ENCODE results near the gene HDDC2.
A peak's percentile ranks its signal among the peaks of the same experiment; 100 is the strongest.

The HDDC2 gene

DNA sequence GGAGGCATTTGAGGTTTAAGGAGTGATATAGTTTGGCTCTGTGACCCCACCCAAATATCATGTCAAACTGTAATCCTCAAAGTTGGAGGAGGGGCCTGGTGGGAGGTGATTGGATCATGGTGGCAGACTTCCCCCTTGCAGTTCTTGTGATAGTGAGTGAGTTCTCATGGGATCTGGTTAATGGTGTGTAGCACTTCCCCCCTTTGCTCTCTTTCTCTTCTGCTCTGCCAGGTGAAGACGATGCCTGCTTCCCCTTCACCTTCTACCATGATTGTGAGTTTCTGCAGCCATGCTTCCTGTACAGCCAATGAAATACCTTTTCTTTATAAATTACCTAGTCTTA is 1.7 kb upstream of the HDDC2 start:
- Histone ChIP-seq H2AK5ac (ENCODE audit: low read length) (no peak overlapping the region), H3K27me3 (ENCODE audit: insufficient read depth, low read length, poor library complexity) (no peaks in the 10 kb centered on the region), H3K4me1 (ENCODE audit: control insufficient read depth, low read depth, low read length) (no peaks in the 10 kb centered on the region), H3K9ac (ENCODE audit: low read length) (no peak overlapping the region), H3K23ac (ENCODE audit: low read length) (no peak overlapping the region), H3K18ac (ENCODE audit: low read length) (no peak overlapping the region), H3K79me2 (ENCODE audit: control insufficient read depth, insufficient read depth, low read length) (peaks cover 11% of the 10 kb centered on the region), H4K8ac (ENCODE audit: low read depth, low read length) (no peak overlapping the region), H2BK15ac (replicated peaks; ENCODE audit: low read depth) (no peak overlapping the region), H3K4ac (ENCODE audit: low read depth, low read length) (no peak overlapping the region), H3K56ac (ENCODE audit: low read length) (no peak overlapping the region), H2BK120ac (ENCODE audit: low read depth, low read length) (no peak overlapping the region), H3K27ac (ENCODE audit: low read depth, low read length) (no peak overlapping the region), H3K4me2 (ENCODE audit: low read length) (no peak overlapping the region), H3K36me3 (ENCODE audit: control insufficient read depth, insufficient read depth, low read length) (peaks cover 3% of the 10 kb centered on the region), H3K4me3 (ENCODE audit: low read length) (no peak overlapping the region), H3K79me1 (ENCODE audit: low read length) (peaks cover 7% of the 10 kb centered on the region), H2BK5ac (ENCODE audit: low read length) (no peak overlapping the region), H4K5ac (ENCODE audit: low read length) (no peak overlapping the region)
- no peak for DNase-seq
- no CpG with 5 or more reads among the region's 1 CpG for WGBS (ENCODE audit: extremely low coverage, insufficient coverage, low lambda C conversion rate)

DNA sequence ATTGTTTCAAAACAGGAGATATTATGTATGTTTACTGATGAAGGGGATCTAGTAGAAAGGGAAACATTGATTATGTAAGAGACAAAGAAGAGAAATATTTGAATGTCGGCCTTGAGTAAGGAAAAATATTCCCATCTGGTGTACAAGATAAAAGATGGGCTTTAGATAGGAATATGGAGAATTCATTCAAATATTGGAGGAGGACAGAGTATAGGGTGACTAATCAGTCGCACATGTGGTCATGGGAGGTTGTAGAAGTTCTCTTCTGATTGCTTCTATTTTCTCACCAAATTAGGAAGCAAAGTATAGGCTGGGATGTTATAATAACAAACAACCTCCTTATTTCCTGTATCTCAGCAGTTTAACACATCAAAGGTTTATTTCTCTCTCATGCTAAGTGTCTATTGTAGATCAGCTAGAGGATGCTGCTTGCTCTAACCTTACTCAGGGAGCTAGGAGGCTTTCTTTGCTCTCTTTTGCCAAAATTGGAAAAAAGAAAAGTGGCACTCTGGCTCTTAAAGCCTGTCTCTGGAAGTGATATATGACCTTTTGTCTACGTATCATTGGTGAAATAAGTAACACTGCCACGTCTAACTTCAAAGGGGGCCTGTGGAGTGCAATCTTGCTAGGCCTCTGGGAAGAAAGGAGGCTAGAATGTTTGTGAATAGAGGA is 1.2 kb upstream of the HDDC2 start:
- Histone ChIP-seq H2BK120ac (ENCODE audit: low read depth, low read length) (no peak overlapping the region), H2BK5ac (ENCODE audit: low read length) (no peak overlapping the region), H3K9ac (ENCODE audit: low read length) (no peak overlapping the region), H3K79me1 (ENCODE audit: low read length) (peaks cover 7% of the 10 kb centered on the region), H3K4me1 (ENCODE audit: control insufficient read depth, low read depth, low read length) (no peaks in the 10 kb centered on the region), H3K4ac (ENCODE audit: low read depth, low read length) (no peak overlapping the region), H4K5ac (ENCODE audit: low read length) (no peak overlapping the region), H2AK5ac (ENCODE audit: low read length) (no peak overlapping the region), H3K4me2 (ENCODE audit: low read length) (no peak overlapping the region), H3K23ac (ENCODE audit: low read length) (no peak overlapping the region), H3K36me3 (ENCODE audit: control insufficient read depth, insufficient read depth, low read length) (peaks cover 3% of the 10 kb centered on the region), H3K27ac (ENCODE audit: low read depth, low read length) (no peak overlapping the region), H3K79me2 (ENCODE audit: control insufficient read depth, insufficient read depth, low read length) (peaks cover 11% of the 10 kb centered on the region), H2BK15ac (replicated peaks; ENCODE audit: low read depth) (no peak overlapping the region), H3K18ac (ENCODE audit: low read length) (no peak overlapping the region), H3K27me3 (ENCODE audit: insufficient read depth, low read length, poor library complexity) (no peaks in the 10 kb centered on the region), H4K8ac (ENCODE audit: low read depth, low read length) (no peak overlapping the region), H3K56ac (ENCODE audit: low read length) (no peak overlapping the region), H3K4me3 (ENCODE audit: low read length) (no peak overlapping the region)
- no CpG with 5 or more reads among the region's 4 CpGs for WGBS (ENCODE audit: extremely low coverage, insufficient coverage, low lambda C conversion rate)
- DNase-seq: no peak

DNA sequence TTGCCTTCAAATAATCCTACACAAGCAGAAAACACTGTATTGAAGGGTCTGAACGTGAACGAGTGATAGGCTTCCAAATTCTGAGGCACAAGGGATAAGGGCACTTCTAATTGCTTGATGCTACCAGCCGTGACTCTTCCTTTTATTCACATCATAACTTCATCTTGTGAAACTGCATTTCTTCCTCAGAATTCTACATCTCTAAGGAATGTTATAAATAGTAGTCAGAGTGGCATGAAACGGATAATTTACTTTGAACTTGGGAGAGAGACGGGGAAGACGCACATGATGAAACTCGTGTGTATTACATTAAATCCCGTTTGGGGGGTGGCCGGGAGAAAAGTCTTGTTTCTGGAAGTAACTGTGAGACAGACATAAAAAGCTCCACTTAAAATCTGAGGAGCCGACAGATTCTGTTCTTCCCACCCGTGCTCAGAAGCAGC is 754 bp downstream of the HDDC2 start:
- peak overlapping the region; percentile 30 for H2BK120ac ChIP-seq (ENCODE audit: low read depth, low read length)
- no peaks in the 10 kb centered on the region for H3K4me1 ChIP-seq (ENCODE audit: control insufficient read depth, low read depth, low read length)
- no peaks in the 10 kb centered on the region for H3K27me3 ChIP-seq (ENCODE audit: insufficient read depth, low read length, poor library complexity)
- H3K79me2 ChIP-seq (ENCODE audit: control insufficient read depth, insufficient read depth, low read length): peaks cover 11% of the 10 kb centered on the region
- peaks cover 7% of the 10 kb centered on the region for H3K36me3 ChIP-seq (ENCODE audit: control insufficient read depth, insufficient read depth, low read length)
- H4K8ac ChIP-seq (ENCODE audit: low read depth, low read length): no peak overlapping the region
- H3K4me2 ChIP-seq (ENCODE audit: low read length): peak overlapping the region; percentile 43
- no peak overlapping the region for H2AK5ac ChIP-seq (ENCODE audit: low read length)
- H3K9ac ChIP-seq (ENCODE audit: low read length): peak overlapping the region; percentile 93
- H3K56ac ChIP-seq (ENCODE audit: low read length): peak overlapping the region; percentile 97
- DNase-seq: peak; percentile 21
- H2BK5ac ChIP-seq (ENCODE audit: low read length): no peak overlapping the region
- H3K27ac ChIP-seq (ENCODE audit: low read depth, low read length): no peak overlapping the region
- H3K4me3 ChIP-seq (ENCODE audit: low read length): peak overlapping the region; percentile 72
- peak overlapping the region; percentile 92 for H3K18ac ChIP-seq (ENCODE audit: low read length)
- H2BK15ac ChIP-seq (replicated peaks; ENCODE audit: low read depth): no peak overlapping the region
- H3K4ac ChIP-seq (ENCODE audit: low read depth, low read length): peak overlapping the region; percentile 38
- no CpG with 5 or more reads among the region's 11 CpGs for WGBS (ENCODE audit: extremely low coverage, insufficient coverage, low lambda C conversion rate)
- H4K5ac ChIP-seq (ENCODE audit: low read length): no peak overlapping the region
- H3K23ac ChIP-seq (ENCODE audit: low read length): peak overlapping the region; percentile 48
- H3K79me1 ChIP-seq (ENCODE audit: low read length): peaks cover 12% of the 10 kb centered on the region

DNA sequence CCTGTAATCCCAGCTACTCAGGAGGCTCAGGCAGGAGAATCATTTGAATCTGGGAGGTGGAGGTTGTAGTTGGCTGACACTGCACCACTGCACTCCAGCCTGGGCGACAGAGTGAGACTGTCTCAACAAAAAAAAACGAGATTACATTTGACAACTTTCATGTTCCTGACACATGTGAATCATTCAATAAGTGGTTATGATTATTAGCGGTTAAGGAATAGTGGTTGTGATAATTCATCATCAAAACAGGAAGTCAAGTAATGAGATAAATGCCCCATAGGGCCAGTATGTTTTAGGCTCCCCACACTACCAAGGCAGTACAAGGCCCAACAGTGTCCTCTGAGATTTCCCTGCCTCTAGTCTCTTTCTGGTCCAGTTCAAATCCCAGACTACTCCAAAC is 2.5 kb downstream of the HDDC2 start:
- Histone ChIP-seq H2BK5ac (ENCODE audit: low read length) (no peak overlapping the region), H3K4ac (ENCODE audit: low read depth, low read length) (no peak overlapping the region), H3K23ac (ENCODE audit: low read length) (no peak overlapping the region), H2BK15ac (replicated peaks; ENCODE audit: low read depth) (no peak overlapping the region), H3K4me3 (ENCODE audit: low read length) (no peak overlapping the region), H3K79me1 (ENCODE audit: low read length) (peaks cover 15% of the 10 kb centered on the region), H3K36me3 (ENCODE audit: control insufficient read depth, insufficient read depth, low read length) (peaks cover 9% of the 10 kb centered on the region), H3K27me3 (ENCODE audit: insufficient read depth, low read length, poor library complexity) (no peaks in the 10 kb centered on the region), H4K5ac (ENCODE audit: low read length) (no peak overlapping the region), H3K4me2 (ENCODE audit: low read length) (no peak overlapping the region), H3K27ac (ENCODE audit: low read depth, low read length) (no peak overlapping the region), H3K79me2 (ENCODE audit: control insufficient read depth, insufficient read depth, low read length) (peaks cover 11% of the 10 kb centered on the region), H3K56ac (ENCODE audit: low read length) (no peak overlapping the region), H2AK5ac (ENCODE audit: low read length) (no peak overlapping the region), H2BK120ac (ENCODE audit: low read depth, low read length) (no peak overlapping the region), H3K18ac (ENCODE audit: low read length) (no peak overlapping the region), H4K8ac (ENCODE audit: low read depth, low read length) (no peak overlapping the region), H3K4me1 (ENCODE audit: control insufficient read depth, low read depth, low read length) (no peaks in the 10 kb centered on the region), H3K9ac (ENCODE audit: low read length) (no peak overlapping the region)
- no peak for DNase-seq
- no CpG with 5 or more reads among the region's 3 CpGs for WGBS (ENCODE audit: extremely low coverage, insufficient coverage, low lambda C conversion rate)

DNA sequence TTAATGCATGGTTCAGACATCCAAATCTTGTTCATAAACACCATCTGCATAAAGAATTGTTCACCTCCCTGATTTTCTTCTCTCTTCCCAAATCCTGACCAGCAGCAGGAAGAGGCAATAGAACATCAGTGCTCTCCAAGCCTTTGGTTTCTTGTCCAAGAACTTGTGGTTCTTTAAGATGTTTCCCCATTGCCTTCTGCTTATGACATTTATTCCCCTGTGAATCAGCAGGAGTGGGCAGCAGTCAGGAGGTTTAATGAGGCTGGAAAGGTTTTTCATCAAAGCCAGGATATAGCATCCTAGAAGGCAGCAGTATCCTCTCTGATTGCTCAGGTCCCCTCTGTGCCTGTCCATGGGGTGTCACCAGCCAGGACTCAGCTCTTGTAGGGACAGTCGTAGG is 5.3 kb downstream of the HDDC2 start:
- no CpG with 5 or more reads among the region's 1 CpG for WGBS (ENCODE audit: extremely low coverage, insufficient coverage, low lambda C conversion rate)
- Histone ChIP-seq H3K4me1 (ENCODE audit: control insufficient read depth, low read depth, low read length) (no peaks in the 10 kb centered on the region), H3K79me1 (ENCODE audit: low read length) (peaks cover 17% of the 10 kb centered on the region), H3K27ac (ENCODE audit: low read depth, low read length) (no peak overlapping the region), H3K27me3 (ENCODE audit: insufficient read depth, low read length, poor library complexity) (no peaks in the 10 kb centered on the region), H3K36me3 (ENCODE audit: control insufficient read depth, insufficient read depth, low read length) (peaks cover 15% of the 10 kb centered on the region), H3K4me3 (ENCODE audit: low read length) (no peak overlapping the region), H2BK15ac (replicated peaks; ENCODE audit: low read depth) (no peak overlapping the region), H4K5ac (ENCODE audit: low read length) (no peak overlapping the region), H2BK5ac (ENCODE audit: low read length) (no peak overlapping the region), H2AK5ac (ENCODE audit: low read length) (no peak overlapping the region), H4K8ac (ENCODE audit: low read depth, low read length) (no peak overlapping the region), H2BK120ac (ENCODE audit: low read depth, low read length) (no peak overlapping the region), H3K9ac (ENCODE audit: low read length) (no peak overlapping the region), H3K18ac (ENCODE audit: low read length) (no peak overlapping the region), H3K79me2 (ENCODE audit: control insufficient read depth, insufficient read depth, low read length) (peaks cover 11% of the 10 kb centered on the region), H3K23ac (ENCODE audit: low read length) (no peak overlapping the region), H3K56ac (ENCODE audit: low read length) (no peak overlapping the region), H3K4ac (ENCODE audit: low read depth, low read length) (no peak overlapping the region), H3K4me2 (ENCODE audit: low read length) (no peak overlapping the region)
- no peak for DNase-seq

DNA sequence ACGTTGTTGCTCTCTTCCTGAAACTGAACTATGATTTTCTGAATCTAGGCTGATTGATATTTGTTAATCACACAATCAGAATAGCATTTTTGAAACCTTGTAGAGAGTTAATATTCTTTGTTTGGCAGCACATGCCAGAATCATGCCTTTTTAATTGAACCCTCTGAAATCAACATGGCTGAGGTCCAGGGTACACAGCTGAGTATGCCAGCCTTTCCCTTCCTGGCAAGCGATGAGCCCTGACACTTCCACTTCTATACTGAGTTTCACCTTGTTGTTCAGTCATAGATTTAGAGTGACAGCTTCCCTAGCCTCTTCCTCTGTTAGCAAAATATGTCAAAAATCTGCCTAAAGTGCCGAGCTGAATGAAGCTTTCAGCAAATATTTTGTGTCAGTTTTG is 6.8 kb downstream of the HDDC2 start:
- no peak overlapping the region for H2AK5ac ChIP-seq (ENCODE audit: low read length)
- H4K8ac ChIP-seq (ENCODE audit: low read depth, low read length): no peak overlapping the region
- H2BK5ac ChIP-seq (ENCODE audit: low read length): no peak overlapping the region
- peaks cover 4% of the 10 kb centered on the region for H3K79me2 ChIP-seq (ENCODE audit: control insufficient read depth, insufficient read depth, low read length)
- H3K4ac ChIP-seq (ENCODE audit: low read depth, low read length): no peak overlapping the region
- H3K4me1 ChIP-seq (ENCODE audit: control insufficient read depth, low read depth, low read length): no peaks in the 10 kb centered on the region
- H3K4me2 ChIP-seq (ENCODE audit: low read length): no peak overlapping the region
- no peak overlapping the region for H3K18ac ChIP-seq (ENCODE audit: low read length)
- H3K56ac ChIP-seq (ENCODE audit: low read length): no peak overlapping the region
- H3K23ac ChIP-seq (ENCODE audit: low read length): no peak overlapping the region
- H4K5ac ChIP-seq (ENCODE audit: low read length): no peak overlapping the region
- no peak overlapping the region for H2BK15ac ChIP-seq (replicated peaks; ENCODE audit: low read depth)
- DNase-seq: no peak
- peaks cover 18% of the 10 kb centered on the region for H3K36me3 ChIP-seq (ENCODE audit: control insufficient read depth, insufficient read depth, low read length)
- H3K4me3 ChIP-seq (ENCODE audit: low read length): no peak overlapping the region
- H3K79me1 ChIP-seq (ENCODE audit: low read length): peaks cover 15% of the 10 kb centered on the region
- no peak overlapping the region for H2BK120ac ChIP-seq (ENCODE audit: low read depth, low read length)
- no peaks in the 10 kb centered on the region for H3K27me3 ChIP-seq (ENCODE audit: insufficient read depth, low read length, poor library complexity)
- H3K27ac ChIP-seq (ENCODE audit: low read depth, low read length): no peak overlapping the region
- WGBS (ENCODE audit: extremely low coverage, insufficient coverage, low lambda C conversion rate): no CpG with 5 or more reads among the region's 3 CpGs
- no peak overlapping the region for H3K9ac ChIP-seq (ENCODE audit: low read length)
